H1 (cell line): ENCODE measurements around the gene USP53. TPM values are rescaled to one million over a fixed set of nuclear protein-coding genes. Genes with fewer than 3 reads are reported as not detected.

ENCODE experiments used
- CTCF ChIA-PET: fragments of 300-600 bp; sonication (Branson Sonifier 250); formaldehyde crosslinking; loops from one replicate; lab custom pipeline; 2021; ENCODE audit not compliant: partially characterized antibody; lab: Charles Lee
- POLR2A ChIA-PET: fragments of 300-600 bp; sonication (Branson Sonifier 250); formaldehyde crosslinking; loops from one replicate; lab custom pipeline; 2021; ENCODE audit warnings: inconsistent platforms; ENCODE audit not compliant: partially characterized antibody; lab: Charles Lee
- DNase-seq, 2 experiments: peaks; one replicate each; pipeline versions ENCODE4 v3.0.0 to v3.0.0-alpha.2; 2010 to 2022; ENCODE audit warnings: low spot score in 2 of 2, low read depth in 1 of 2, mixed read lengths in 1 of 2
- FAIRE-seq: peaks from 2 replicates; lab custom pipeline; 2011; peaks lifted over from hg19 to GRCh38; lab: Jason Lieb, UNC
- H2AFZ ChIP-seq: 2 replicates; pipeline ENCODE4 v1.8.1; 2012; ENCODE audit warnings: low read length, inconsistent platforms
- H2AK5ac ChIP-seq: 2 replicates; pipeline ENCODE4 v1.6.1; 2013; ENCODE audit warnings: low read depth, low read length
- H2BK120ac ChIP-seq: replicated peaks from 2 replicates; pipeline ENCODE3; 2013; ENCODE audit warnings: low read depth, low read length, inconsistent platforms
- H2BK12ac ChIP-seq: 2 replicates; pipeline ENCODE4 v1.6.1; 2013; ENCODE audit warnings: low read depth, low read length
- H2BK15ac ChIP-seq: 2 replicates; pipeline ENCODE4 v1.6.1; 2013; ENCODE audit warnings: low read length
- H2BK20ac ChIP-seq: 2 replicates; pipeline ENCODE4 v1.6.1; 2013; ENCODE audit warnings: low read length
- H2BK5ac ChIP-seq: 2 replicates; pipeline ENCODE4 v1.6.1; 2013; ENCODE audit warnings: low read depth, low read length
- H3K14ac ChIP-seq: 2 replicates; pipeline ENCODE4 v1.6.1; 2013; ENCODE audit warnings: inconsistent platforms; ENCODE audit not compliant: insufficient read length
- H3K18ac ChIP-seq: 2 replicates; pipeline ENCODE4 v1.6.1; 2013; ENCODE audit warnings: low read length; ENCODE audit errors: extremely low read depth
- H3K23ac ChIP-seq: 2 replicates; pipeline ENCODE4 v1.6.1; 2013; ENCODE audit warnings: inconsistent platforms; ENCODE audit not compliant: insufficient read length
- H3K23me2 ChIP-seq: 2 replicates; pipeline ENCODE4 v1.6.1; 2013; ENCODE audit warnings: low read depth, low read length
- H3K27ac ChIP-seq: 2 replicates; pipeline ENCODE4 v1.6.1; 2011; ENCODE audit warnings: low read depth, low read length, inconsistent platforms
- H3K27me3 ChIP-seq, 4 experiments: replicated peaks in 1 of 4; 1 replicate in 1 of 4; 2 replicates in 3 of 4; pipeline versions ENCODE4 v1.6.1 to v1.8.1; 2011 to 2013; ENCODE audit warnings: low read length in 3 of 4, mild to moderate bottlenecking in 3 of 4, inconsistent platforms in 2 of 4, mixed read lengths in 2 of 4, moderate library complexity in 1 of 4; ENCODE audit not compliant: control insufficient read depth in 3 of 4, insufficient read depth in 3 of 4; ENCODE audit errors: extremely low read depth in 1 of 4
- H3K36me3 ChIP-seq, 4 experiments: 2 replicates each; pipeline versions ENCODE4 v1.6.1 to v1.8.1; 2011 to 2013; ENCODE audit warnings: mild to moderate bottlenecking in 4 of 4, low read length in 3 of 4, moderate library complexity in 2 of 4, control low read depth in 1 of 4, inconsistent platforms in 1 of 4; ENCODE audit not compliant: insufficient read depth in 4 of 4, control insufficient read depth in 2 of 4
- H3K4ac ChIP-seq: replicated peaks from 2 replicates; pipeline ENCODE3; 2013; ENCODE audit warnings: low read length, low read depth, mixed read lengths, inconsistent platforms; ENCODE audit not compliant: insufficient read length
- H3K4me1 ChIP-seq, 4 experiments: replicated peaks in 1 of 4; 1 replicate in 1 of 4; 2 replicates in 3 of 4; pipeline versions ENCODE4 v1.6.1 to v1.8.1; 2011 to 2013; ENCODE audit warnings: low read length in 3 of 4, inconsistent platforms in 2 of 4, mixed read lengths in 1 of 4; ENCODE audit not compliant: insufficient read depth in 4 of 4, control insufficient read depth in 3 of 4
- H3K4me2 ChIP-seq, 2 experiments: 2 replicates each; pipeline versions ENCODE4 v1.6.1 to v1.8.1; 2011 to 2013; ENCODE audit warnings: low read depth in 2 of 2, low read length in 2 of 2, control low read depth in 1 of 2, inconsistent platforms in 1 of 2, mild to moderate bottlenecking in 1 of 2; ENCODE audit not compliant: insufficient read depth in 1 of 2
- H3K4me3 ChIP-seq, 4 experiments: fragments of 200-600, 300-600 bp in 1 of 4; sonication (generic), shearing (Covaris generic), sonication (Bioruptor Twin) in 1 of 4; 2 replicates each; pipeline versions ENCODE4 v1.5.1 to v1.8.1; 2011 to 2016; ENCODE audit warnings: low read length in 4 of 4, low read depth in 3 of 4, control low read depth in 2 of 4, inconsistent platforms in 2 of 4, mild to moderate bottlenecking in 2 of 4, mixed read lengths in 1 of 4, moderate library complexity in 1 of 4; ENCODE audit not compliant: insufficient read depth in 2 of 4; ENCODE audit errors: extremely low read depth in 1 of 4
- H3K56ac ChIP-seq: replicated peaks from 2 replicates; pipeline ENCODE3; 2013; ENCODE audit warnings: low read depth, mild to moderate bottlenecking, mixed read lengths, low read length, inconsistent platforms; ENCODE audit not compliant: insufficient read length
- H3K79me1 ChIP-seq: 2 replicates; pipeline ENCODE4 v1.6.1; 2013; ENCODE audit warnings: low read depth, low read length, control low read depth
- H3K79me2 ChIP-seq, 2 experiments: 2 replicates each; pipeline versions ENCODE4 v1.6.1 to v1.8.1; 2012 to 2013; ENCODE audit warnings: low read length in 2 of 2, mild to moderate bottlenecking in 2 of 2, inconsistent platforms in 1 of 2; ENCODE audit not compliant: insufficient read depth in 2 of 2, control insufficient read depth in 1 of 2
- H3K9ac ChIP-seq, 4 experiments: replicated peaks in 1 of 4; 1 replicate in 1 of 4; 2 replicates in 3 of 4; pipeline versions ENCODE4 v1.6.1 to v1.8.1; 2011 to 2013; ENCODE audit warnings: low read depth in 3 of 4, low read length in 3 of 4, control low read depth in 2 of 4, mild to moderate bottlenecking in 2 of 4, moderate library complexity in 2 of 4, inconsistent platforms in 1 of 4; ENCODE audit errors: extremely low read depth in 1 of 4
- H3K9me3 ChIP-seq, 2 experiments: 2 replicates each; pipeline versions ENCODE4 v1.6.1 to v1.8.1; 2012 to 2013; ENCODE audit warnings: mild to moderate bottlenecking in 2 of 2, moderate library complexity in 2 of 2, control low read depth in 1 of 2, inconsistent platforms in 1 of 2, low read depth in 1 of 2, low read length in 1 of 2, mixed read lengths in 1 of 2; ENCODE audit not compliant: insufficient read depth in 2 of 2
- H4K20me1 ChIP-seq, 2 experiments: replicated peaks in 1 of 2; 2 replicates each; pipeline versions ENCODE3 to v1.8.1; 2011 to 2013; ENCODE audit warnings: inconsistent platforms in 2 of 2, low read length in 2 of 2, mild to moderate bottlenecking in 1 of 2; ENCODE audit not compliant: insufficient read depth in 2 of 2, control insufficient read depth in 1 of 2
- H4K5ac ChIP-seq: 2 replicates; pipeline ENCODE4 v1.6.1; 2013; ENCODE audit warnings: low read length, low read depth, mixed read lengths, inconsistent platforms; ENCODE audit not compliant: insufficient read length
- H4K8ac ChIP-seq: 2 replicates; pipeline ENCODE4 v1.8.0; 2013; ENCODE audit warnings: mild to moderate bottlenecking, moderate library complexity, low read length, inconsistent platforms; ENCODE audit not compliant: insufficient read depth; ENCODE audit errors: extremely low read depth
- H4K91ac ChIP-seq: replicated peaks from 2 replicates; pipeline ENCODE3; 2013; ENCODE audit warnings: low read length, mixed read lengths, inconsistent platforms; ENCODE audit not compliant: insufficient read length
- ASH2L ChIP-seq: fragments of 200-600, 300-600 bp; sonication (generic); IDR thresholded peaks from one replicate; pipeline ENCODE4 v1.7.1; 2017; ENCODE audit warnings: low read length
- CBX5 ChIP-seq: fragments of 300-800, 300-1000 bp; sonication (generic); IDR thresholded peaks from 2 replicates; pipeline ENCODE4 v1.7.1; 2016; ENCODE audit warnings: antibody characterized with exemption, low read length, low read depth
- CREB1 ChIP-seq: IDR thresholded peaks from 2 replicates; pipeline ENCODE4 v1.6.1; 2012; ENCODE audit warnings: inconsistent platforms
- CTBP2 ChIP-seq: IDR thresholded peaks from 2 replicates; pipeline ENCODE4 v1.7.0; 2011; ENCODE audit warnings: borderline replicate concordance, mild to moderate bottlenecking, moderate library complexity, mixed read lengths, low read length; ENCODE audit not compliant: insufficient read depth, insufficient read length
- KDM5A ChIP-seq: fragments of 200-600 bp; IDR thresholded peaks from 2 replicates; pipeline ENCODE4 v1.7.1; 2012; ENCODE audit warnings: mild to moderate bottlenecking, low read length, inconsistent platforms, mixed read lengths
- SUZ12 ChIP-seq: fragments of 200-600 bp; sonication (generic); IDR thresholded peaks from 2 replicates; pipeline ENCODE4 v1.6.1; 2012; ENCODE audit warnings: mild to moderate bottlenecking, inconsistent platforms, low read length, moderate library complexity, mixed read lengths
- TAF7 ChIP-seq: optimal IDR thresholded peaks from 2 replicates; pipeline ENCODE3; 2011; ENCODE audit warnings: low read depth, mild to moderate bottlenecking, inconsistent platforms, low read length, moderate library complexity, borderline replicate concordance
- WGBS, 2 experiments: shearing (Covaris generic) in 1 of 2; methylation state at CpG; one replicate each; pipeline versions ENCODE4 v1.1.6 to v1.1.7; 2013 to 2015; ENCODE audit warnings: low lambda C conversion rate in 2 of 2, mixed read lengths in 2 of 2, inconsistent platforms in 1 of 2, low coverage in 1 of 2, missing lambda C conversion rate in 1 of 2; ENCODE audit not compliant: insufficient replicate concordance in 2 of 2, insufficient coverage in 1 of 2, insufficient read length in 1 of 2; ENCODE audit errors: extremely low coverage in 1 of 2, missing lambda C conversion rate in 1 of 2; 5-methylcytosine and 5-hydroxymethylcytosine counted together
- polyA plus RNA-seq, 7 experiments: library from polyadenylated mRNA; depleted of rRNA in 3 of 7; stranded (reverse) in 5 of 7; unstranded in 2 of 7; fragments of >200 nt in 5 of 7; fragments of 200-250 nt in 2 of 7; gene quantifications; 1 replicate in 5 of 7; 2 replicates in 1 of 7; 4 replicates in 1 of 7; pipeline versions ENCODE4 v1.2.1 to v1.2.3, GENCODE V29; 2011 to 2013; ENCODE audit warnings: missing spikeins in 2 of 7, mixed read lengths in 2 of 7
- total RNA-seq: library from RNA; stranded (reverse); fragmentation: NEBNext Ultra II Directional; extraction: Animal tissue kit (Norgen Biotek cat#: 25700); gene quantifications from 2 replicates; pipeline ENCODE4 v1.2.1, GENCODE V29; 2021
- TF ChIP-seq, protein P1 (sequence below): IDR thresholded peaks from 2 replicates; pipeline ENCODE4 v1.6.1; 2012; ENCODE audit warnings: low read length, inconsistent platforms
- TF ChIP-seq, protein P2 (sequence below): IDR thresholded peaks from 2 replicates; pipeline ENCODE4 v1.6.1; 2011; ENCODE audit warnings: low read length, improper control_type of control experiment
- TF ChIP-seq, protein P3 (sequence below): IDR thresholded peaks from 2 replicates; pipeline ENCODE4 v1.6.1; 2011; ENCODE audit warnings: low read depth, mild to moderate bottlenecking, low read length; ENCODE audit not compliant: insufficient read depth

Gene USP53
- total and polyA plus RNA-seq, 2 of the 8 experiments (the other 6 are each of a cell fraction or from before 2014, with no cell fraction given), result 2.9 to 14.9 TPM

DNA sequence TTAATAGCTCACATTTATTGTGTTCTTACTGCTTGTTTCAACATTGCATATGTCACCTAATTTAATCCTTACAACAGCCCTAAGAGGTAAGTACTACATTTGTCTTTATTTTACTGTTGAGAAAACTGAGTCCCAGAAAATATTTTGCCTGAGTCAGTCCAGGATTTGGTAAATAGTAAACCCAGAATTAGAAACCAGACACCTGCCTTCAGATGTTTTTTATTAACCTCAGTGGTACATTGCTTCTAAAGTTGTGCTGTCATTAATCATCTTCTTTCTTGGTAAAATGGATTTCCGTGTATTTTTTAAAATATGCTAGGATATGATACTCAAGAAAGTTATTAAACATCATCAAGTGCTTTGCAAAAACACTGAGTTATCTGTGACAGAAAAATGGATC lies 31.4 kb downstream of the USP53 start:
- H4K5ac ChIP-seq, result no peak overlapping the region
- H2AK5ac ChIP-seq, result no peak overlapping the region
- FAIRE-seq, result no peak
- H3K79me2 ChIP-seq, result no peaks in the 10 kb centered on the region
- TF ChIP-seq, protein P1, sequence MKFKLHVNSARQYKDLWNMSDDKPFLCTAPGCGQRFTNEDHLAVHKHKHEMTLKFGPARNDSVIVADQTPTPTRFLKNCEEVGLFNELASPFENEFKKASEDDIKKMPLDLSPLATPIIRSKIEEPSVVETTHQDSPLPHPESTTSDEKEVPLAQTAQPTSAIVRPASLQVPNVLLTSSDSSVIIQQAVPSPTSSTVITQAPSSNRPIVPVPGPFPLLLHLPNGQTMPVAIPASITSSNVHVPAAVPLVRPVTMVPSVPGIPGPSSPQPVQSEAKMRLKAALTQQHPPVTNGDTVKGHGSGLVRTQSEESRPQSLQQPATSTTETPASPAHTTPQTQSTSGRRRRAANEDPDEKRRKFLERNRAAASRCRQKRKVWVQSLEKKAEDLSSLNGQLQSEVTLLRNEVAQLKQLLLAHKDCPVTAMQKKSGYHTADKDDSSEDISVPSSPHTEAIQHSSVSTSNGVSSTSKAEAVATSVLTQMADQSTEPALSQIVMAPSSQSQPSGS, result no peak
- no peak for TF ChIP-seq ASH2L
- no peak for TF ChIP-seq KDM5A
- TF ChIP-seq, protein P2, sequence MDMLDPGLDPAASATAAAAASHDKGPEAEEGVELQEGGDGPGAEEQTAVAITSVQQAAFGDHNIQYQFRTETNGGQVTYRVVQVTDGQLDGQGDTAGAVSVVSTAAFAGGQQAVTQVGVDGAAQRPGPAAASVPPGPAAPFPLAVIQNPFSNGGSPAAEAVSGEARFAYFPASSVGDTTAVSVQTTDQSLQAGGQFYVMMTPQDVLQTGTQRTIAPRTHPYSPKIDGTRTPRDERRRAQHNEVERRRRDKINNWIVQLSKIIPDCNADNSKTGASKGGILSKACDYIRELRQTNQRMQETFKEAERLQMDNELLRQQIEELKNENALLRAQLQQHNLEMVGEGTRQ, result no peak
- no peak for TF ChIP-seq CTBP2
- TF ChIP-seq CBX5, result no peak
- TF ChIP-seq TAF7, result no peak
- TF ChIP-seq, protein P3, sequence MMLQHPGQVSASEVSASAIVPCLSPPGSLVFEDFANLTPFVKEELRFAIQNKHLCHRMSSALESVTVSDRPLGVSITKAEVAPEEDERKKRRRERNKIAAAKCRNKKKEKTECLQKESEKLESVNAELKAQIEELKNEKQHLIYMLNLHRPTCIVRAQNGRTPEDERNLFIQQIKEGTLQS, result no peak
- no peak for TF ChIP-seq SUZ12
- TF ChIP-seq CREB1, result no peak
- no peak for DNase-seq
- no peak overlapping the region for H3K4me3 ChIP-seq
- peaks cover 0 to 3% (median 0%) of the 10 kb centered on the region in 4 experiments; a peak in 1 of 7 replicates for H3K4me1 ChIP-seq
- H2BK5ac ChIP-seq, result no peak overlapping the region
- H3K79me1 ChIP-seq, result no peaks in the 10 kb centered on the region
- no peak overlapping the region for H2BK120ac ChIP-seq
- WGBS, 2 experiments, result 85% methylated on average over 1 of the region's 1 CpG; no CpG with 5 or more reads in 1 of the 2 experiments
- H3K9ac ChIP-seq, result no peak overlapping the region
- no peak overlapping the region for H4K8ac ChIP-seq
- H2BK12ac ChIP-seq, result no peak overlapping the region
- H4K20me1 ChIP-seq, result no peaks in the 10 kb centered on the region
- H3K9me3 ChIP-seq, result no peaks in the 10 kb centered on the region
- no peak overlapping the region for H3K27ac ChIP-seq
- H2AFZ ChIP-seq, result no peak overlapping the region
- POLR2A ChIA-PET, result no interaction called here
- no peak overlapping the region for H3K18ac ChIP-seq
- H3K56ac ChIP-seq, result no peak overlapping the region
- no peaks in the 10 kb centered on the region for H3K27me3 ChIP-seq
- H2BK15ac ChIP-seq, result no peak overlapping the region
- H4K91ac ChIP-seq, result no peak overlapping the region
- H3K36me3 ChIP-seq, result no peaks in the 10 kb centered on the region
- no peak overlapping the region for H3K14ac ChIP-seq
- no peak overlapping the region for H3K4ac ChIP-seq
- CTCF ChIA-PET, result interaction anchor here (1.3 kb wide), 1 partner anchor 11 kb away, joined by 3 read pairs; no protein-coding TSS in a partner anchor
- H3K23ac ChIP-seq, result no peak overlapping the region
- H2BK20ac ChIP-seq, result no peak overlapping the region
- no peaks in the 10 kb centered on the region for H3K23me2 ChIP-seq
- H3K4me2 ChIP-seq, result no peak overlapping the region
